OCI-M2 (cell line): ENCODE measurements around the gene PARP3.

ENCODE experiments used
- DNase-seq: peaks from one replicate; lab custom pipeline; 2025; ENCODE audit not compliant: unreplicated experiment; lab: John Stamatoyannopoulos, UW

The PARP3 gene

DNA sequence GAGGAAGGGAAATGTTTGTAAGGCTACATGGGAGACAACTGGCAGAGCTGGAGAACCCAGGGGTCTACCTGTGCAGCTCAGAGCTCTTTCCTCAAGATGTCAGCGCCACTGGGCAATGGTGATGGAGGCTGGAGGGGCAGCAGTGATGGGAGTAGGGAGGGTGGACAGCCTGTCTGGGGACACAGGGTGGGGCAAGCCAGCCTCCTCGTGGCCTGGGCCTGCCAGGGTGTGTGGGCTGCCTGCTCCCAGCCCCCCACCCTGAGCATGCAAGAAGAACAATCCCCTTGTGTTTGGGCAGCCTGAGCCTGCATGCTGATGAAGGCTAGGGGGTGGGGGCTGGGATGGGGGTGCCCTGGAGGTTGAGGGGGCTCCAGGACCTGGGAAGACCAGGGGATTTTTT, 23.9 kb downstream of the PARP3 start:
- no peak for DNase-seq

DNA sequence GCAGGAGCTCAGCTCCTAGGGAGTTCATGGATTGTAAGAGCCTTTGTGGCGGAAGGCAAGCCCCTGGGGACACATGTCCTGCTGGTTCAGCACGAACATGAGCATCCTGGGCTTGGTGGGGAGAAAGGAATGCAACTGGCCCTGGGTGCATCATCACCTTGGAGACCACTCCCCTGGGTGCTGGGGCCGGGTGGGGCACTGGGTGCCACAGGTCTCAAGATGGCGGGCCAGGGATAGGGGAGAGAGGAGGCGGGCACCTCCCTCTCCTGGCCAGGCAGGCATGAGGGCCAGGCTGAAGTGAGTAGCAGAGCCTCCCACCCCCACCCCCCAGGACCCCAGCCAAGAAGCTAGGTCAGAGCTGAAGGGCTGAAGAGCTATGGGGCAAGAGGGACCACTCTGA, 24.3 kb downstream of the PARP3 start:
- no peak for DNase-seq

DNA sequence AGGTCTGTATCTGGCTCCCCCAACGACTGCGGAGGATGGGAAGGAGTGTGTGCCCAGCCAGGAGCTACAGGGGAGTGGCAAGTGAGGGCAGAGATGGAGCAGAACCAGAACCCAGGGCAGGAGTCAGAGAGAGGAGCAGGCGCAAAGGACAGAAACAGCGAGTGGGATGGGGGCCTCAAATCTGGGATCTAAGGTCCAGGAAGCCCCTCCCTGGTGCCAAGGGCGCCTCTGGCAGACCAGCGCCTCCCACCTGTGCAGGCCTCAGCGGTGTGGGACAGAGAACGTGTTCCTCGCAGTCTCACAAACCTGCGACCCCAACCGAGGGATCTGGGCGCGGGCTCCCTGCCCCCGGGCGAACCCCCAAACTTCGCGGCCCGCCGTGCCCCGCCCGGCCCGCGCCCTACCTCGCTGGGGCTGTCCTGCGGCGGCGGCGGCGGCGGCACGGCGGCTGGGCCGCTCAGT, 24.8 kb downstream of the PARP3 start:
- DNase-seq, result no peak

- no peak for DNase-seq
Observed at GRCh38 chr3:51967384-51968169, 25.4 kb downstream of the PARP3 start, which contains the start of gene PCBP4. Gene PCBP4, minus strand, starts transcription at chr3:51967454. Its CDS starts 6,214 bp downstream, at chr3:51961240.

DNA sequence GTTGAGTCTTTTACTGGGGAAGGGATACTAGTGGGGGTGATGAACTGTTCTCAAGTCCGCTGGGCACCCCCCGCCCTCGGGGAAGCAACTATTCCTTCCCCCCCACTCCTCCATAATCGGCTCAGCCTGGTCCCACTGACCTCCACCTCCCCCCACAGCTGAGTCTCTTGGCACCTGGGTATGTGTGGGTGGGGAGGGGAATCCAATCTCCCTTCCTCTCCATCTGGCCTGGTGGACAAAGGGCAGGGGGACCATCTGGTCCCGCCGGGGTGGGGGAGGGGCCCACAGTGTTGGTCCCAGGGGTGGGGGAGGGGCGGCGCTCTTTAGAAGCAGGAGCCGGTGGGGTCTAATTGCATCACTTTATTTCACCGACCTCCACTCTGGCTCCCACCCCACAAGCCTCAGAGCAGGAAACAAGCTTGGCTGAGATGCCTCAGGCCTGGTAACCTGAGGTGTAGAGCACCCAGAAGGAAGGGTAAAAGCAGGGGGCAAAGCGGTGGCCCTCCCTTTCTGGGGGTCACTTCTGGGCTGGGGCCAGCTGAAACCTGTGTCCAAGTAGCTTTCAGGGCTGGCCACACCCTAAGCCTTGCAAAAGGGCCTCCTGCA, 26.1 kb downstream of the PARP3 start:
- no peak for DNase-seq

GRCh38 chr3:51968883-51969678, 26.9 kb downstream of the PARP3 start:
- no peak for DNase-seq

DNA sequence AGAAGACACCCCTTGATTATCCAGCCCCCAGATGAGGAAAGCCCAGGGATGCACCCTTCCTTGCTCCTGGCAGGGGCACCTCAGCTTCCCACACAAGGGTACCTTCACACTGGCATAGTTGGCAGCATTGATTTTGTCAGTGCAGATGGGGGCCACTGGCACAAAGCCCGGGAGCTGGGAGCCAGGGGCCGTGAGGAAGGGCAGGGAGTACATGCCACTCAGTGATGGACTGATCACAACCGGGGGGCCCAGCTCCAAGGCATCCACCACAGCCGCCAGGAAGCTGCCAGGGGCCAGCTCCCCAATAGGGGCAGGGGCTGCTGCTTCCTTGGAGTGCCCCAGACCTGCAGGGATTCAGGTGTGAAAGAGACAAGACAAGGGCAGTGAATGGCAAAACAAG, 27.7 kb downstream of the PARP3 start:
- no peak for DNase-seq

GRCh38 chr3:51970606-51971300, 28.6 kb downstream of the PARP3 start:
- no peak for DNase-seq

- DNase-seq, result no peak
Observed at GRCh38 chr3:51971350-51971749, 29.2 kb downstream of the PARP3 start.

- no peak for DNase-seq
Observed at GRCh38 chr3:51974277-51974962, 32.3 kb downstream of the PARP3 start.

DNA sequence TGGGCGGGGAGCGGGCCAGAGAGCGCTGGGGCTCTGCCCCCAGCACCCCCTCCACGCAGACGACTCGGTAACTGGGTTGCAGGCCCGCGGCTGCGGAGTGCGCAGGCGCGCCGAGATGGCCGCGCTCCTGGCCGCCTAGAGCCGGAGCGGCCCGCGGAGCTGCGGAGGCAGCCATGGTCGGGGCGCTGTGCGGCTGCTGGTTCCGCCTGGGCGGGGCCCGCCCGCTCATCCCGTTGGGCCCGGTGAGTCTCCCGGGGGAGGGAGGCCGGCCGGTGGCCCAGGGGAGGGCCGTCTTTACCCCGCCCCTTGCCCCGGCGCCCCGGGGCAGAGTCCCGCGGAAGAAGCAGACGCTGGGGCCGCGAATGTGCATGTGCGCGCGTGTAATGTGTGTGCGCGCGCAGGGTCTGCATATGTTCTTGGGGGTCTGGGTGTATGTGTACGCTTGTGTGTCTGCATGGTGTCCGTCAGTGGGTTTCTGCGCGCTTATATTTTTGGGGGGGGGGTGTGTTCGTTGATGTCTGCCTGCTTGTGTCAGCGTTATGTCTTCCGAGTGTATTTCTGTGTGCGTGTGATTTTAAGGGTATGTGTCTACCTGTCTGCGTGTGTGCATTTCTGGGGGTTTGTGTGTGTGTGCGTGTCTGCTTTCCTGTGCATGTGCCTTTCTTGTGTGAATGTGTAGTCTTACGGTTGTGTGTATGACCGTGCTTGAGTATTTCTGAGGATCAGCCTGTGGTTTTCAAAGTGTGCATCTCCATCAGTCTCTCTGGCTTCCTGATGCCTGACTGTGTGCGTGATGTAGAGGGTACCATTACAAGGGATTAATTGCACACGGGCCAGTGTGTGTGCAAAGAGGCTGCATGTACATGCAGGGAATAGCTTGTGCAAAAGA, 33.0 kb downstream of the PARP3 start, which contains the start of gene ABHD14A:
TSS of gene ABHD14A (plus strand) at position 102 of the 889 bp plus-strand sequence. CDS start at position 174, 72 bp downstream.
- no peak for DNase-seq

DNA sequence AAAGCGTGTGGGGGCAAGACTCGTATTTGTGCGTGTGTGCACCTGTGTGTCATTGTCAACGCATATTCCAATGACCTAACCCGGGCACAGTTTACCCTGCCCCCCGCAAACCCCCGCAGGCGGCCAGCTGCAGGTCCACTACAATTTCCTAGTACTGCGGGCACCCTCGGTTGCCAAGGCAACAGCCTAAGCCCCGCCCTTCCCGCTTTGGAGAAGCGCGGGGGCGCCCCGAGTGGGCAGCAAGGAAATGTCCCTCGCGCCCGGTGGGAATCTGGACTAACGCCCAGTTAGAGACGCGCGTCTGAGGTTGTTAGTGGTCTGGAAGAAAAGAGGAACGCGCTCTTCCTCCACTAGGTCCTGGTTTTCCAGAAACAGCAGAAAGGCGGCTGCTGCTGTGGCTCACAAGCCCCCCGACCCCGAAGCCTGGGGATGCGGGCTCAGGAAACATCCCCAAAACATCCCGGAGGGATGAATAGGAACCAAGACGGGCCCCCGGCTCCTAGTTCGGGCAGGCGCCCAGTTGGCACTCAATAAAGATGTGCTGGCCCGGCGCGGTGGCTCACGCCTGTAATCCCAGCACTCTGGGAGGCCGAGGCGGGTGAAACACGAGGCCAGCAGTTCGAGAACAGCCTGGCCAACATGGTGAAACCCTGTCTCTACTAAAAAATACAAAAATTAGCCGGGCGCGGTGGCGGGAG, 33.8 kb downstream of the PARP3 start:
- DNase-seq, result no peak

DNA sequence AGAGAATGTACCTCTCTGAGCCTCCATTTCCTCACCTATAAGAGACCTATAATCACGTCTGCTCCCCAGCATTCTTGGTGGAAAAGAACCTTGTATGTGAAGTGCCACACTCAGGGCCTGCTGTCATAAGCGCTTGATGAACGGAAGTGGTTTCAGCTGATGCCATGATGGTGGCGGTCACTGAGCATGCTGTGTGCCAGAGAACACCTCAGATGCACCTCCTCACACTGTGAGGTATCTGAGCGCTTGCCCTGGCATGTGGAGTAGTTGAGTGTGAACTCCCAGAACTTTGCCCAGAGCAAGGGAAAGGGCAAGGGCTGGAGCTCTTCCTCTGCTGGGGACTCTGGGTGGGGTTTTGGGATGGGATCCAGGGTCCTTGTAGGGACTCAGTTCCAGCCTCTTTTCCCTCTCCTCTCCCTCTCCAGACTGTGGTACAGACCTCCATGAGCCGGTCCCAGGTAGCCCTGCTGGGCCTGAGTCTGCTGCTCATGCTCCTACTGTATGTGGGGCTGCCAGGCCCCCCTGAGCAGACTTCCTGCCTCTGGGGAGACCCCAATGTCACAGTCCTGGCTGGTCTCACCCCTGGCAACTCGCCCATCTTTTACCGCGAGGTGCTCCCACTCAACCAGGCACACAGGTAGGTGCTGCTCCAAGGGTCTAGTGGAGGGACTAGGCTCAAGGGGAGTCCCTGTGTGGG, 35.4 kb downstream of the PARP3 start:
- no peak for DNase-seq

GRCh38 chr3:51978143-51978502, 36.0 kb downstream of the PARP3 start:
- DNase-seq, result no peak

GRCh38 chr3:51980253-51980652, 38.1 kb downstream of the PARP3 start:
- no peak for DNase-seq

DNA sequence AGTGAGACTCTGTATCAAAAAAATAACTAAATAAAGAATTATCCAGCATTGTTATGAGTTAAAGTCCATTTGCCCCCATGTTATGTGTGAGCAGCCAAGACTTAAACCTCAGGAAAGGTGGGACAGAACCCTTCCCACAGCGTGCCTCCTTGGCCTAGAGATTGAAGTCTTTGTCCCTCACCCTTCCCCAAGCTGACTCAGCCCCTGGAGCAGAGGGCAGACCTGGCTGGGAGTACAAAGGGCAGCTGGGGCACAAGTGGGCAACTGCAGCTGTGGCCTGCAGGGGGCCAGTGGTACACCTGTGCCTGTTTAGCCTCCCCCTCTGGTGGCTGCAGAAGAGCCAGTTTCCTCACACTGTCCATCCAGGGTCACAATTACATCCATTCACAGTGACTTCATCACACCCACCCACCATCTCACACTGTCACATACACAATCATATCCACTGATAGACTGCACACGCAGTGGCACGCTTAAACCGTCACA, 40.2 kb downstream of the PARP3 start:
- DNase-seq, result no peak

DNA sequence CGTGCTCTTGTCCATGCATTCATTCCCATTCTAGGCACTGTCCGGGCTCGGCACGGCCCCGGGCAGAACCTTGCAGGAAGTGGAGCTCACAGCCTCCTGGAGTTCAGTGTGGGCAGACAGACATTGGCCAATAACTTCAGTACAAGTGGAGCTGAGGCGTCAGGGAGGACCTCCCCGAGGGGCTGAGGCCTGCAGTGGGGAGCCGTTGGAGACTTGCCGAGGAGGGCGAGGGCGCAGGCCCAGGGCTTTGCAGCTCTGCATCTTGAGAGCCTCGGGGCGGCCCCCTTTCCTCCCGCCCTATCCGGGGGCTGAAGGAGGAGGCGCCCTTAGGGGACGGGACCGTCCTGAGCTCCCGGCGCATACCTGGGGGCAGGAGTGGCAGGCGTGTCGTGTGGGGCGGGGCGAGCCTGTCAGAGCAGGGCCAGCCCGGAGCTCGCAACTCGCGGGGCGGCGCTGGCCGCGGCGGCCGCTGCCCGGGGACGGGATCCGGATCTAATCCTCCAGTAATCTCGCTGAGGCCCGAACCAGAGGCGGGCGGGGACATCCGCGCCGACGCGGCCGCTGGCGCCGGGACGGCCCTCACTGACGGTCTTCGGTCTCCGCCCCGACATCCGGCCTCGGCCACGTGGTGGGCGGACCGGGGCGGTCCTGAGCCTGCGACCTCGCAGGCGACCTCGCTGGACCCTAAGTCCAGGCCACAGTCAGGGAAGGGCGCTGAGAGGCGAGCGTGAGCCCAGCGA, 40.8 kb downstream of the PARP3 start, which contains the start of gene ACY1:
TSS of gene ACY1 (plus strand) at position 698 of the 740 bp plus-strand sequence. CDS start 530 bp downstream, outside the sequence.
- DNase-seq, result peak; percentile 59
